Stomach (tissue), 9 donors: ENCODE measurements around the gene PLXNB3. TPM values are rescaled to one million over a fixed set of nuclear protein-coding genes. Genes with fewer than 3 reads are reported as not detected.
"Not testable (repeated sequence)": the region's sequence is repeated elsewhere in the genome, so short reads cannot be mapped to it uniquely, and the experiment has no call there.

Experiments
- DNase-seq, 2 donors: peaks; one replicate each; pipeline versions ENCODE4 v3.0.0 to v3.0.0-alpha.2; 2013 to 2019
- H3K27ac ChIP-seq, 5 donors: fragments of 200-600 bp in 4 of 5; sonication (generic) in 4 of 5; one replicate each; pipeline ENCODE4 v1.5.1; 2013 to 2019; ENCODE audit warnings: mild to moderate bottlenecking in 1 of 5, moderate library complexity in 1 of 5
- H3K27me3 ChIP-seq, 3 donors: fragments of 200-600 bp; sonication (generic); one replicate each; pipeline ENCODE4 v1.5.1; 2017 to 2019; ENCODE audit warnings: mixed run types in 1 of 3
- H3K36me3 ChIP-seq, 4 donors: fragments of 200-600 bp; sonication (generic); 1 replicate in 3 of 4; 2 replicates in 1 of 4; pipeline ENCODE4 v1.5.1; 2016 to 2019
- H3K4me1 ChIP-seq, 4 donors: fragments of 200-600 bp; sonication (generic); one replicate each; pipeline ENCODE4 v1.5.1; 2016 to 2019
- H3K4me3 ChIP-seq, 4 donors: fragments of 200-600 bp; sonication (generic) in 3 of 4; one replicate each; pipeline ENCODE4 v1.5.1; 2016 to 2019; ENCODE audit warnings: mild to moderate bottlenecking in 1 of 4
- H3K9me3 ChIP-seq, 4 donors: fragments of 200-600 bp; sonication (generic); one replicate each; pipeline ENCODE4 v1.5.1; 2016 to 2019
- EP300 ChIP-seq: sonication (generic); formaldehyde crosslinking; IDR thresholded peaks from one replicate; pipeline ENCODE4 v1.6.1; 2017; ENCODE audit warnings: antibody characterized with exemption
- POLR2A ChIP-seq, 4 donors: fragments of 450-650 bp; IDR thresholded peaks; one replicate each; pipeline ENCODE4 v1.6.1; 2016; ENCODE audit warnings: antibody characterized with exemption in 4 of 4, control low read depth in 2 of 4, mild to moderate bottlenecking in 1 of 4, moderate library complexity in 1 of 4
- POLR2AphosphoS5 ChIP-seq, 3 donors: sonication (generic); formaldehyde crosslinking; IDR thresholded peaks; one replicate each; pipeline ENCODE4 v1.6.1; 2016; ENCODE audit warnings: antibody characterized with exemption in 3 of 3
- WGBS, 5 donors: extraction: QIAGEN DNeasy Blood & Tissue Kit in 3 of 5; methylation state at CpG; one replicate each; pipeline versions ENCODE4 v1.1.5 to v1.1.7; 2013 to 2018; 5-methylcytosine and 5-hydroxymethylcytosine counted together
- intact Hi-C: fragments of 100-400 bp; cut with DNase I; formaldehyde crosslinking; loops from one replicate; pipeline ENCODE4 v1.15.1; 2023; ENCODE audit warnings: low total_unique reads
- polyA plus RNA-seq, 3 donors: library from polyadenylated mRNA; stranded (reverse); fragments of 200-250 nt; gene quantifications; one replicate each; pipeline ENCODE4 v1.2.3, GENCODE V29; 2013
- total RNA-seq, 5 donors: library from RNA; depleted of rRNA; stranded (reverse); fragments of >200 nt; gene quantifications; one replicate each; pipeline versions ENCODE4 v1.1.0 to v1.2.3, GENCODE V29; 2014 to 2016
- TF ChIP-seq, protein P1 (sequence below), 7 experiments: fragments of 450-650 bp in 4 of 7; fragments of 200-600 bp in 3 of 7; sonication (generic) in 3 of 7; IDR thresholded peaks; one replicate each; pipeline ENCODE4 v1.5.1; 2016 to 2019; ENCODE audit warnings: antibody characterized with exemption in 7 of 7, control low read depth in 2 of 7, mild to moderate bottlenecking in 1 of 7
- donor health status: healthy with polysubstance abuse.
- donor health status: Bipolar disorder and iron deficiency.
- donor health status: healthy.

Gene PLXNB3
- total and polyA plus RNA-seq, 8 donors, result 1.8 to 49.2 (median 8.9) TPM

DNA sequence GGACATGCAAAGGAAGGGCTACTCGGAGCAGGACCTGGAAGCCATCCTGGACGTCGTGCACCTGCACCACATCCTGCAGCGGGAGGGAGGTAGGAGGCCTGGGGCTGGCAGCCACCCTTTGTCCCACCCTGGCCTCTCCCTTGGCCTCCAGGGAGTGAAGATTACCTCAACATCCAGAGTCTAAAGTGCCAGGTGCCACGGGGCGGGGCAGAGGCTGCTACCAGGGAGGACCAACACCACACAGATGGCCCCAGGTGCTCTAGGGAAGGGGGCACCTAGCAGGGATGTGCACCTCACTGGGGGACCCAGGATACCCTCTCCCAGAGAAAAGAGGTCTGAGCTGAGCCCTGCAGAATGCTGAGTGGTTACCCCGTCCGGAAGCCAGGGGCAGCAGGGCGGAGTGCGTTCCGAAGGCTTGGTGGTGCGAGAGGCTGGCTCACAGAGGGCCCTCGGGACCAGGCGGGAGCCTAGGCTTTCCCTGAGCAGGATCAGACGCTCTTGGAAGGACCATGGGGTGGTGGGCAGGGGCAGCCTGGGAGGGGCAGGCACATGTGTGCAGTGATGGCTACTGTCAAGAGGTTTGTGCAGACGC, 23.3 kb upstream of the PLXNB3 start:
- TF ChIP-seq, protein P1, sequence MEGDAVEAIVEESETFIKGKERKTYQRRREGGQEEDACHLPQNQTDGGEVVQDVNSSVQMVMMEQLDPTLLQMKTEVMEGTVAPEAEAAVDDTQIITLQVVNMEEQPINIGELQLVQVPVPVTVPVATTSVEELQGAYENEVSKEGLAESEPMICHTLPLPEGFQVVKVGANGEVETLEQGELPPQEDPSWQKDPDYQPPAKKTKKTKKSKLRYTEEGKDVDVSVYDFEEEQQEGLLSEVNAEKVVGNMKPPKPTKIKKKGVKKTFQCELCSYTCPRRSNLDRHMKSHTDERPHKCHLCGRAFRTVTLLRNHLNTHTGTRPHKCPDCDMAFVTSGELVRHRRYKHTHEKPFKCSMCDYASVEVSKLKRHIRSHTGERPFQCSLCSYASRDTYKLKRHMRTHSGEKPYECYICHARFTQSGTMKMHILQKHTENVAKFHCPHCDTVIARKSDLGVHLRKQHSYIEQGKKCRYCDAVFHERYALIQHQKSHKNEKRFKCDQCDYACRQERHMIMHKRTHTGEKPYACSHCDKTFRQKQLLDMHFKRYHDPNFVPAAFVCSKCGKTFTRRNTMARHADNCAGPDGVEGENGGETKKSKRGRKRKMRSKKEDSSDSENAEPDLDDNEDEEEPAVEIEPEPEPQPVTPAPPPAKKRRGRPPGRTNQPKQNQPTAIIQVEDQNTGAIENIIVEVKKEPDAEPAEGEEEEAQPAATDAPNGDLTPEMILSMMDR (IDR thresholded peaks at IDR 0.05), result no peak
- no peak for TF ChIP-seq POLR2A (IDR thresholded peaks at IDR 0.05)
- no peak for DNase-seq
- H3K36me3 ChIP-seq, result peaks cover 0 to 45% (median 30%) of the 10 kb centered on the region in 4 donors
- no peaks in the 10 kb centered on the region for H3K9me3 ChIP-seq
- 72 to 96% (median 92%) methylated on average over 7 to 16 of the region's 16 CpGs for WGBS, 5 donors
- no peak overlapping the region for H3K4me3 ChIP-seq
- intact Hi-C loops, result no loop called here
- no peak overlapping the region for H3K27ac ChIP-seq
- no peaks in the 10 kb centered on the region for H3K27me3 ChIP-seq
- H3K4me1 ChIP-seq, result peaks cover 4 to 15% (median 9%) of the 10 kb centered on the region in 4 donors

DNA sequence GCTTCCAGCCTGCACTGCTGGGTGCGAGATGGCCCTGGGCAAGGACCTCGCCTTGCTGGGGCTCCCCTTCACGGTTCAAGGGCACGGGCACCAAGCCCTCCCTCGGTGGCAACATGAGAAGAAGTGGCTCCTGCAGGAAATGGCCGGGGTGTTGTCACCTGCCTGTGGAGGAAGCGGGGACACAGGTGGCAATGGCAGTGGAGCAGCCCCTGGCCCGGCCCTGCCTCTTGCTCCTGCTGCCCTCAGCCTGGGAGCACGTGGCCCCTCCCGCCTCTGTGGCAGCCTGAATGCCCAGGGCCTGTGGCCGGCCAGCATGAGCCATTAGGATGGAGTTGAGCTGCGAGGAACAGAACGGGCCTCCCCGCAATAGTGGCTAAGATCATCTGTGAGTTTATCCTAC, 22.6 kb upstream of the PLXNB3 start:
- H3K27me3 ChIP-seq, result no peaks in the 10 kb centered on the region
- WGBS, 5 donors, result 73 to 92% (median 88%) methylated on average over 2 to 14 of the region's 14 CpGs
- no peak for DNase-seq
- intact Hi-C loops, result no loop called here
- no peak overlapping the region for H3K4me3 ChIP-seq
- H3K4me1 ChIP-seq, result peaks cover 4 to 15% (median 9%) of the 10 kb centered on the region in 4 donors
- no peak overlapping the region for H3K27ac ChIP-seq
- no peaks in the 10 kb centered on the region for H3K9me3 ChIP-seq
- TF ChIP-seq, protein P1 (IDR thresholded peaks at IDR 0.05), result no peak
- no peak for TF ChIP-seq POLR2A (IDR thresholded peaks at IDR 0.05)
- TF ChIP-seq POLR2AphosphoS5 (IDR thresholded peaks at IDR 0.05), result no peak
- no peak for TF ChIP-seq EP300
- peaks cover 0 to 40% (median 26%) of the 10 kb centered on the region in 4 donors for H3K36me3 ChIP-seq

DNA sequence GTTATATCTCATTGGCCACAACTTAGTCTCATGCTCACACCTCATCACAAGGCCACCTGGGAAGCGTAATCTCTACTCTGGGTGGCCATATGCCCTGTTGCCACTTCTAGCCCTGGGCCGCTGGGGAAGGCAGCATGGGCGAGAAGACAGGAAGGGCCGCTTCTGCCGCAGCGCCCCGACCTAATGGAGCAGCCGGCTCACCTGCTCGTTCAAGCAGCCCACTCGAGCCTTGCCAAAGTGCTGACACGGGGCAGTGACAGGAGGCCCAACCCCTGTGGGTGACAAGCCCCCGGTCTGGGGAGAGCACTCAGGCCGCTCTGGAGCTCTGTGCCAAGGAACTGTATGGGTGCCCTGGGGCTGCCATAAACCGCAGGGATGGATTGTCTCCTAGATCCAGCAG, 21.9 kb upstream of the PLXNB3 start:
- H3K27me3 ChIP-seq, H3K4me3 ChIP-seq, intact Hi-C loops, DNase-seq, H3K27ac ChIP-seq, H3K9me3 ChIP-seq: not testable (repeated sequence)
- Histone ChIP-seq H3K4me1 (peaks cover 4 to 15% (median 9%) of the 10 kb centered on the region in 4 donors), H3K36me3 (peaks cover 0 to 33% (median 20%) of the 10 kb centered on the region in 4 donors)
- 88 to 100% (median 97%) methylated on average over 1 to 14 of the region's 14 CpGs for WGBS, 5 donors

DNA sequence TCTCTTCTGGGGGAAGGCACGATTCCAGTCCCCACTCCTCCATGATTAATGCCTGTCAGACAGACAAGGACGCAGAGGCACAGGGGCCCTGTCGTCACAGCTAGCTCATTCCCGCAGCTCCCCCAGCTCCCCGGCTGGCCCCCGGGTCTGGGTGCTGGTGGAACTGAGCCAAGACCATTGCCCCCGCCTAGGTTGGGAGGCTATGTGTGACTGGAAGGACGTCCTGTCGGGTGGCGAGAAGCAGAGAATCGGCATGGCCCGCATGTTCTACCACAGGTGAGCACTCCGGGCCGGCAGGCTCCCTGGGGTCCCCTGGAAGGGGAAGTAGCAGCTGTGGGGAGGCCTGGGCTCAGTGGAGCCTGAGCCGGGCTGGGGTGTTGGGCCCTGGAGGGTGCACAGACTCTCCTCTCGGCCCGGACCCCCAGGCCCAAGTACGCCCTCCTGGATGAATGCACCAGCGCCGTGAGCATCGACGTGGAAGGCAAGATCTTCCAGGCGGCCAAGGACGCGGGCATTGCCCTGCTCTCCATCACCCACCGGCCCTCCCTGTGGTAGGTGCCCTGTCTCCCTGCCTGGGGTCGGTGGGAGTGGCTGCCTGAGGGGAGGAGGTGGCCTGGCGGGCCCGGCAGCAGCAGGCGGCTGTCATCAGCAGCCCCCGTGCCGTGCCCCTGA, 21.1 kb upstream of the PLXNB3 start:
- Histone ChIP-seq H3K27ac (peak overlapping the region in 3 of 5 donors; percentile 38 to 53 (median 52)), H3K4me3 (peak overlapping the region in 1 of 4 donors; percentile 7), H3K36me3 (peaks cover 0 to 27% (median 14%) of the 10 kb centered on the region in 4 donors), H3K4me1 (peaks cover 4 to 15% (median 9%) of the 10 kb centered on the region in 4 donors)
- intact Hi-C loops, H3K27me3 ChIP-seq, H3K9me3 ChIP-seq, DNase-seq: not testable (repeated sequence)
- WGBS, 5 donors, result 64 to 83% (median 71%) methylated on average over 15 to 32 of the region's 32 CpGs; no CpG with 5 or more reads in 1 of the 5 donors

DNA sequence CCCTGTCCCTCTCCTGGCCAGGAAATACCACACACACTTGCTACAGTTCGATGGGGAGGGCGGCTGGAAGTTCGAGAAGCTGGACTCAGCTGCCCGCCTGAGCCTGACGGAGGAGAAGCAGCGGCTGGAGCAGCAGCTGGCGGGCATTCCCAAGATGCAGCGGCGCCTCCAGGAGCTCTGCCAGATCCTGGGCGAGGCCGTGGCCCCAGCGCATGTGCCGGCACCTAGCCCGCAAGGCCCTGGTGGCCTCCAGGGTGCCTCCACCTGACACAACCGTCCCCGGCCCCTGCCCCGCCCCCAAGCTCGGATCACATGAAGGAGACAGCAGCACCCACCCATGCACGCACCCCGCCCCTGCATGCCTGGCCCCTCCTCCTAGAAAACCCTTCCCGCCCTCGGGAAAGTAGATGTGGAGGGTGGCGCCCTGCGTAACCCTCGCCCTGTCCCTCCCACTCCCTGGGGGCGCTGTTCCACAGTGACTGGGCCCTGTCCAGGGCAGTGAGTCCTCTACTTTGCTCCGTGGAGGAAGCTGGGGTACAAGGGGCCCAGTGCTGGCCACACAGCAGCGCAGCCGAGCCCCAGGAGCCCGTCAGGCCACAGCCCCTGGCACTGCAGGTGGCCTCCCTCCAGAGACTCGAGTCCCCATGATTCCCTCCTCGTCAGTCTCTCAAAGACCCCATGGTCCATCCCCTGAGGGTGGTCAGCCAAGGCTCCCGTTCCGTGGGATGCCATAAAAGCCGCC, 20.4 kb upstream of the PLXNB3 start:
- peak; percentile 77 to 82 for DNase-seq
- peak in 1 of 3 donors; percentile 3 for TF ChIP-seq POLR2AphosphoS5 (IDR thresholded peaks at IDR 0.05)
- H3K9me3 ChIP-seq, H3K27me3 ChIP-seq, intact Hi-C loops: not testable (repeated sequence)
- 24 to 51% (median 41%) methylated on average over 7 to 34 of the region's 35 CpGs; no CpG with 5 or more reads in 1 of the 5 donors for WGBS, 5 donors
- H3K27ac ChIP-seq, result peak overlapping the region; percentile 1 to 73 (median 52)
- H3K4me3 ChIP-seq, result peak overlapping the region in 3 of 4 donors; percentile 13 to 27 (median 18)
- peaks cover 4 to 15% (median 9%) of the 10 kb centered on the region in 4 donors for H3K4me1 ChIP-seq
- peaks cover 0 to 27% (median 12%) of the 10 kb centered on the region in 4 donors for H3K36me3 ChIP-seq
